GM21367 (cell line): ENCODE measurements around the gene PKN2.
"Not testable (repeated sequence)": the region's sequence is repeated elsewhere in the genome, so short reads cannot be mapped to it uniquely, and the experiment has no call there.

Experiments used
- ATAC-seq: cut with Tn5 transposase; IDR thresholded peaks from one replicate; pipeline ENCODE4 v1.9.1; 2021; ENCODE audit not compliant: unreplicated experiment

Gene PKN2

GRCh38 chr1:88784551-88784950 lies 100.5 kb downstream of the PKN2 start:
- no peak for ATAC-seq

- ATAC-seq: no peak
Measured at GRCh38 chr1:88787023-88787903, 103.2 kb downstream of the PKN2 start.

- ATAC-seq: no peak
Measured at GRCh38 chr1:88791192-88791591, 107.1 kb downstream of the PKN2 start.

GRCh38 chr1:88799491-88799890 lies 115.4 kb downstream of the PKN2 start:
- no peak for ATAC-seq

- no peak for ATAC-seq
Measured at GRCh38 chr1:88800382-88801051, 116.4 kb downstream of the PKN2 start.

GRCh38 chr1:88801575-88802208 lies 117.6 kb downstream of the PKN2 start:
- no peak for ATAC-seq

- no peak for ATAC-seq
Measured at GRCh38 chr1:88802404-88802803, 118.3 kb downstream of the PKN2 start.

- no peak for ATAC-seq
Measured at GRCh38 chr1:88802950-88803349, 118.9 kb downstream of the PKN2 start.

- ATAC-seq: no peak
Measured at GRCh38 chr1:88803444-88803843, 119.4 kb downstream of the PKN2 start.

- no peak for ATAC-seq
Measured at GRCh38 chr1:88812366-88812765, 128.3 kb downstream of the PKN2 start.

GRCh38 chr1:88813471-88813870 lies 129.4 kb downstream of the PKN2 start:
- no peak for ATAC-seq

GRCh38 chr1:88819642-88820041 lies 135.6 kb downstream of the PKN2 start:
- ATAC-seq: not testable (repeated sequence)

- no peak for ATAC-seq
Measured at GRCh38 chr1:88825721-88826120, 141.6 kb downstream of the PKN2 start.

- ATAC-seq: no peak
Measured at GRCh38 chr1:88847643-88848042, 163.6 kb downstream of the PKN2 start.

GRCh38 chr1:88851303-88852063 lies 167.4 kb downstream of the PKN2 start:
- no peak for ATAC-seq

GRCh38 chr1:88867743-88868521 lies 183.9 kb downstream of the PKN2 start:
- ATAC-seq: no peak

- not testable (repeated sequence) for ATAC-seq
Measured at GRCh38 chr1:88869644-88870043, 185.6 kb downstream of the PKN2 start.

GRCh38 chr1:88873737-88874349 lies 189.8 kb downstream of the PKN2 start:
- no peak for ATAC-seq

- no peak for ATAC-seq
Measured at GRCh38 chr1:88875595-88875994, 191.5 kb downstream of the PKN2 start.
